ENCODE data around the gene MUC2.

The MUC2 gene

GRCh38 chr11:1049431-1049891 lies 25.2 kb upstream of the MUC2 start:
- no peak for DNase-seq
- in situ Hi-C loops (cut with MboI; ENCODE audit: low pct_unique_long_range_greater_than_20kb, low sequenced_read_pairs), result no loop called here

- DNase-seq, result no peak
- in situ Hi-C loops (cut with MboI; ENCODE audit: low pct_unique_long_range_greater_than_20kb, low sequenced_read_pairs), result no loop called here
These were observed 24.6 kb upstream of the MUC2 start for GRCh38 chr11:1049911-1050580.

GRCh38 chr11:1050581-1051355 lies 23.9 kb upstream of the MUC2 start:
- peak; percentile 85 for DNase-seq
- in situ Hi-C loops (cut with MboI; ENCODE audit: low pct_unique_long_range_greater_than_20kb, low sequenced_read_pairs), result no loop called here

- in situ Hi-C loops (cut with MboI; ENCODE audit: low pct_unique_long_range_greater_than_20kb, low sequenced_read_pairs), result no loop called here
- no peak for DNase-seq
These were observed 23.1 kb upstream of the MUC2 start for GRCh38 chr11:1051356-1052132.

- in situ Hi-C loops (cut with MboI; ENCODE audit: low pct_unique_long_range_greater_than_20kb, low sequenced_read_pairs), result no loop called here
- no peak for DNase-seq
These were observed 22.3 kb upstream of the MUC2 start for GRCh38 chr11:1052133-1053011.

GRCh38 chr11:1053121-1053901 lies 21.4 kb upstream of the MUC2 start:
- in situ Hi-C loops (cut with MboI; ENCODE audit: low pct_unique_long_range_greater_than_20kb, low sequenced_read_pairs), result no loop called here
- DNase-seq, result no peak

- in situ Hi-C loops (cut with MboI; ENCODE audit: low pct_unique_long_range_greater_than_20kb, low sequenced_read_pairs), result no loop called here
- DNase-seq, result no peak
These were observed 20.2 kb upstream of the MUC2 start for GRCh38 chr11:1054143-1055108.

GRCh38 chr11:1055109-1055703 lies 19.5 kb upstream of the MUC2 start:
- DNase-seq, result no peak
- in situ Hi-C loops (cut with MboI; ENCODE audit: low pct_unique_long_range_greater_than_20kb, low sequenced_read_pairs), result no loop called here

GRCh38 chr11:1055990-1056771 lies 18.5 kb upstream of the MUC2 start:
- in situ Hi-C loops (cut with MboI; ENCODE audit: low pct_unique_long_range_greater_than_20kb, low sequenced_read_pairs), result no loop called here

GRCh38 chr11:1057806-1058205 lies 16.9 kb upstream of the MUC2 start:
- in situ Hi-C loops (cut with MboI; ENCODE audit: low pct_unique_long_range_greater_than_20kb, low sequenced_read_pairs), result no loop called here
- DNase-seq, result no peak

More at GRCh38 chr11:1055990-1056771, 18.5 kb upstream of the MUC2 start:
- DNase-seq, result no peak

GRCh38 chr11:1059759-1060158 lies 14.9 kb upstream of the MUC2 start:
- no peak for DNase-seq
- in situ Hi-C loops (cut with MboI; ENCODE audit: low pct_unique_long_range_greater_than_20kb, low sequenced_read_pairs), result no loop called here

- no peak for DNase-seq
- in situ Hi-C loops (cut with MboI; ENCODE audit: low pct_unique_long_range_greater_than_20kb, low sequenced_read_pairs), result no loop called here
These were observed 14.3 kb upstream of the MUC2 start for GRCh38 chr11:1060410-1060809.

GRCh38 chr11:1060852-1061616 lies 13.6 kb upstream of the MUC2 start:
- in situ Hi-C loops (cut with MboI; ENCODE audit: low pct_unique_long_range_greater_than_20kb, low sequenced_read_pairs), result no loop called here
- no peak for DNase-seq

GRCh38 chr11:1062075-1062820 lies 12.4 kb upstream of the MUC2 start:
- in situ Hi-C loops (cut with MboI; ENCODE audit: low pct_unique_long_range_greater_than_20kb, low sequenced_read_pairs), result no loop called here
- DNase-seq, result no peak

- in situ Hi-C loops (cut with MboI; ENCODE audit: low pct_unique_long_range_greater_than_20kb, low sequenced_read_pairs), result no loop called here
- DNase-seq, result peak; percentile 56
These were observed 10.5 kb upstream of the MUC2 start for GRCh38 chr11:1064167-1064566.

Measured in KBM-7 (cell line).